Transverse colon (tissue), 4 donors: ENCODE measurements around the gene IGFBP1.

Experiments
- POLR2A ChIP-seq: fragments of 450-650 bp; IDR thresholded peaks from one replicate; pipeline ENCODE4 v1.6.1; 2016; ENCODE audit warnings: antibody characterized with exemption, mild to moderate bottlenecking, moderate library complexity
- POLR2AphosphoS5 ChIP-seq, 3 donors: sonication (generic); formaldehyde crosslinking; IDR thresholded peaks; one replicate each; pipeline ENCODE4 v1.6.1; 2016; ENCODE audit warnings: antibody characterized with exemption in 3 of 3
- TF ChIP-seq, protein P1 (sequence below), 5 experiments: fragments of 200-600 bp in 3 of 5; fragments of 450-650 bp in 2 of 5; sonication (generic) in 3 of 5; IDR thresholded peaks; 1 replicate in 2 of 5; 2 replicates in 3 of 5; pipeline ENCODE4 v1.5.1; 2016 to 2017; ENCODE audit warnings: antibody characterized with exemption in 5 of 5, inconsistent platforms in 3 of 5, mild to moderate bottlenecking in 2 of 5, moderate library complexity in 1 of 5

GRCh38 chr7:45885264-45885882 lies 2.9 kb upstream of the IGFBP1 start:
- TF ChIP-seq, protein P1, sequence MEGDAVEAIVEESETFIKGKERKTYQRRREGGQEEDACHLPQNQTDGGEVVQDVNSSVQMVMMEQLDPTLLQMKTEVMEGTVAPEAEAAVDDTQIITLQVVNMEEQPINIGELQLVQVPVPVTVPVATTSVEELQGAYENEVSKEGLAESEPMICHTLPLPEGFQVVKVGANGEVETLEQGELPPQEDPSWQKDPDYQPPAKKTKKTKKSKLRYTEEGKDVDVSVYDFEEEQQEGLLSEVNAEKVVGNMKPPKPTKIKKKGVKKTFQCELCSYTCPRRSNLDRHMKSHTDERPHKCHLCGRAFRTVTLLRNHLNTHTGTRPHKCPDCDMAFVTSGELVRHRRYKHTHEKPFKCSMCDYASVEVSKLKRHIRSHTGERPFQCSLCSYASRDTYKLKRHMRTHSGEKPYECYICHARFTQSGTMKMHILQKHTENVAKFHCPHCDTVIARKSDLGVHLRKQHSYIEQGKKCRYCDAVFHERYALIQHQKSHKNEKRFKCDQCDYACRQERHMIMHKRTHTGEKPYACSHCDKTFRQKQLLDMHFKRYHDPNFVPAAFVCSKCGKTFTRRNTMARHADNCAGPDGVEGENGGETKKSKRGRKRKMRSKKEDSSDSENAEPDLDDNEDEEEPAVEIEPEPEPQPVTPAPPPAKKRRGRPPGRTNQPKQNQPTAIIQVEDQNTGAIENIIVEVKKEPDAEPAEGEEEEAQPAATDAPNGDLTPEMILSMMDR (IDR thresholded peaks at IDR 0.05): no peak
- no peak for TF ChIP-seq POLR2A
- TF ChIP-seq POLR2AphosphoS5 (IDR thresholded peaks at IDR 0.05): no peak
